GM12878 (cell line): ENCODE measurements around the gene FEN1. TPM values are rescaled to one million over a fixed set of nuclear protein-coding genes. Genes with fewer than 3 reads are reported as not detected.

ENCODE experiments used
- ATAC-seq: fragments of 200-7000 bp; cut with Tn5 transposase; 3 replicates; pipeline ENCODE4 v1.9.1; 2020; ENCODE audit warnings: mild to moderate bottlenecking, moderate library complexity
- BruUV-seq: library from RNA; stranded (reverse); fragments of 400-500 nt; replicated peaks from 2 replicates; lab custom pipeline; 2021; lab: Mats Ljungman, UMichigan
- CTCF ChIA-PET: fragments of 300-600 bp; sonication (Branson Sonifier 250); formaldehyde crosslinking; extraction: SDS; loops from one replicate; lab custom pipeline; 2021; ENCODE audit warnings: inconsistent platforms; lab: Yijun Ruan, JAX
- POLR2A ChIA-PET: fragments of 350-600 bp; formaldehyde crosslinking; extraction: SDS; loops from one replicate; lab custom pipeline; 2021; ENCODE audit warnings: inconsistent platforms; lab: Charles Lee
- RAD21 ChIA-PET: fragments of 300-600 bp; sonication (Branson Sonifier 250); formaldehyde crosslinking; loops from one replicate; lab custom pipeline; 2023; ENCODE audit warnings: antibody characterized with exemption; ENCODE audit not compliant: unreplicated experiment; lab: Charles Lee
- SMC1A ChIA-PET: fragments of 300-600 bp; sonication (Branson Sonifier 250); formaldehyde crosslinking; loops from one replicate; lab custom pipeline; 2023; ENCODE audit not compliant: unreplicated experiment, uncharacterized antibody; lab: Charles Lee
- DNase-seq: peaks from one replicate; pipeline ENCODE4 v3.0.0-alpha.2; 2011; ENCODE audit warnings: low read depth, low spot score
- FAIRE-seq: peaks from 3 replicates; lab custom pipeline; 2011; peaks lifted over from hg19 to GRCh38; lab: Jason Lieb, UNC
- H2AFZ ChIP-seq: 2 replicates; pipeline ENCODE4 v1.6.0; 2011; ENCODE audit warnings: low read depth, low read length, control low read depth; ENCODE audit not compliant: control insufficient read depth
- H3K27ac ChIP-seq: 2 replicates; pipeline ENCODE4 v1.5.1; 2011; ENCODE audit warnings: control low read depth; ENCODE audit not compliant: control insufficient read depth, insufficient read depth
- H3K27me3 ChIP-seq, 2 experiments: replicated peaks in 1 of 2; 2 replicates each; pipeline versions ENCODE4 v1.6.0 to v1.6.1; 2011; ENCODE audit warnings: low read length in 1 of 2; ENCODE audit not compliant: control insufficient read depth in 2 of 2, insufficient read depth in 2 of 2
- H3K36me3 ChIP-seq, 2 experiments: 2 replicates each; pipeline ENCODE4 v1.5.1; 2011; ENCODE audit warnings: low read length in 1 of 2; ENCODE audit not compliant: control insufficient read depth in 2 of 2, insufficient read depth in 2 of 2
- H3K4me1 ChIP-seq: 2 replicates; pipeline ENCODE4 v1.6.1; 2011; ENCODE audit warnings: mild to moderate bottlenecking, low read length, moderate library complexity, mixed read lengths; ENCODE audit not compliant: control insufficient read depth, insufficient read depth
- H3K4me2 ChIP-seq: 2 replicates; pipeline ENCODE4 v1.6.0; 2011; ENCODE audit warnings: control low read depth; ENCODE audit not compliant: control insufficient read depth, insufficient read depth
- H3K4me3 ChIP-seq: fragments of 200-600 bp; sonication (generic); 2 replicates; pipeline ENCODE4 v1.5.1; 2016
- H3K79me2 ChIP-seq: 2 replicates; pipeline ENCODE4 v1.6.0; 2011; ENCODE audit warnings: low read length; ENCODE audit not compliant: control insufficient read depth, insufficient read depth
- H3K9ac ChIP-seq: 2 replicates; pipeline ENCODE4 v1.8.0; 2011; ENCODE audit warnings: low read length, control low read depth, mixed read lengths; ENCODE audit not compliant: control insufficient read depth, insufficient read depth
- H3K9me3 ChIP-seq: replicated peaks from 3 replicates; pipeline ENCODE4 v1.5.1; 2011; ENCODE audit warnings: mild to moderate bottlenecking, low read length; ENCODE audit not compliant: control insufficient read depth, insufficient read depth
- H4K20me1 ChIP-seq: 2 replicates; pipeline ENCODE4 v1.6.0; 2011; ENCODE audit not compliant: control insufficient read depth, insufficient read depth
- BMI1 ChIP-seq: fragments of 450-650 bp; IDR thresholded peaks from 2 replicates; pipeline ENCODE4 v1.6.1; 2016; ENCODE audit warnings: mild to moderate bottlenecking, moderate library complexity, borderline replicate concordance
- CBX3 ChIP-seq: fragments of 200-600 bp; sonication (generic); IDR thresholded peaks from 2 replicates; pipeline ENCODE4 v1.6.1; 2016; ENCODE audit warnings: low read depth, borderline replicate concordance
- DPF2 ChIP-seq: fragments of 450-650 bp; IDR thresholded peaks from 2 replicates; pipeline ENCODE4 v1.6.1; 2017; ENCODE audit warnings: mild to moderate bottlenecking
- EGR1 ChIP-seq, 2 experiments: IDR thresholded peaks; 1 replicate in 1 of 2; 2 replicates in 1 of 2; pipeline ENCODE4 v1.6.1; 2011 to 2012; ENCODE audit warnings: low read depth in 2 of 2, low read length in 2 of 2, borderline replicate concordance in 1 of 2, mild to moderate bottlenecking in 1 of 2, moderate library complexity in 1 of 2
- ETV6 ChIP-seq, 2 experiments: fragments of 450-650 bp in 1 of 2; IDR thresholded peaks in 1 of 2; conservative IDR thresholded peaks in 1 of 2; 2 replicates each; pipeline ENCODE4 v1.6.1; 2014; ENCODE audit warnings: antibody characterized with exemption in 1 of 2, borderline replicate concordance in 1 of 2, low read depth in 1 of 2, mild to moderate bottlenecking in 1 of 2, moderate library complexity in 1 of 2
- LARP7 ChIP-seq: fragments of 450-650 bp; IDR thresholded peaks from 2 replicates; pipeline ENCODE4 v1.6.1; 2017; ENCODE audit warnings: mild to moderate bottlenecking
- RELB ChIP-seq: fragments of 450-650 bp; IDR thresholded peaks from 2 replicates; pipeline ENCODE4 v1.6.1; 2017; ENCODE audit warnings: low read depth, mild to moderate bottlenecking, moderate library complexity
- SMARCA5 ChIP-seq: fragments of 450-650 bp; IDR thresholded peaks from 2 replicates; pipeline ENCODE4 v1.6.1; 2017; ENCODE audit warnings: mild to moderate bottlenecking
- TAF1 ChIP-seq: IDR thresholded peaks from 2 replicates; pipeline ENCODE4 v1.6.1; 2011; ENCODE audit warnings: mild to moderate bottlenecking, low read depth, low read length, borderline replicate concordance
- WRNIP1 ChIP-seq: IDR thresholded peaks from 2 replicates; pipeline ENCODE4 v1.6.1; 2011; ENCODE audit warnings: low read depth, low read length, improper control_type of control experiment, borderline replicate concordance
- WGBS: methylation state at CpG from one replicate; pipeline ENCODE4 v1.1.6; 2016; ENCODE audit warnings: low lambda C conversion rate; ENCODE audit not compliant: insufficient replicate concordance, insufficient coverage; ENCODE audit errors: missing lambda C conversion rate; 5-methylcytosine and 5-hydroxymethylcytosine counted together
- in situ Hi-C: fragments of 300-500 bp; cut with MboI; formaldehyde crosslinking; loops from 9 replicates; pipeline ENCODE4 v1.14.3; 2018; ENCODE audit warnings: mixed read lengths
- intact Hi-C: fragments of 100-400 bp; cut with micrococcal nuclease; formaldehyde crosslinking; loops from one replicate; pipeline ENCODE4 v1.14.2; 2022; ENCODE audit not compliant: unreplicated experiment
- polyA plus RNA-seq, 11 experiments: library from polyadenylated mRNA; depleted of rRNA in 4 of 11; unstranded in 6 of 11; stranded (reverse) in 5 of 11; fragments of >200 nt; fragmentation: Nextera tagmentation in 4 of 11; fragmentation: Illumina TruSeq in 1 of 11; extraction: Ambion mirVana in 4 of 11; extraction: Trizol in 1 of 11; gene quantifications; 1 replicate in 1 of 11; 2 replicates in 10 of 11; pipeline versions ENCODE4 v1.2.1 to v1.2.3, GENCODE V29; 2011 to 2016; ENCODE audit warnings: inconsistent platforms in 2 of 11, missing spikeins in 2 of 11, low read depth in 1 of 11
- total RNA-seq, 4 experiments: library from RNA; depleted of rRNA in 3 of 4; stranded (reverse); fragments of >200 nt in 3 of 4; fragmentation: Illumina TruSeq in 1 of 4; extraction: Trizol in 1 of 4; gene quantifications; 2 replicates each; pipeline versions ENCODE4 v1.2.1 to v1.2.3, GENCODE V29; 2013 to 2021
- TF ChIP-seq, protein P1 (sequence below): fragments of 450-650 bp; IDR thresholded peaks from 2 replicates; pipeline ENCODE4 v1.6.1; 2017; ENCODE audit warnings: mild to moderate bottlenecking, moderate library complexity

Gene FEN1
- total and polyA plus RNA-seq, 10 of the 15 experiments (the other 5 are each of a cell fraction or from before 2014, with no cell fraction given), result 54.8 to 282 (median 125) TPM

GRCh38 chr11:61756452-61757212 lies 36.1 kb upstream of the FEN1 start (continued):
- TF ChIP-seq BMI1, result peak; percentile 48; the same call in 1 of the 2 replicates
- TF ChIP-seq, all 136 proteins: peak for 41

GRCh38 chr11:61757213-61757862 lies 35.4 kb upstream of the FEN1 start:
- no peak for DNase-seq
- Histone ChIP-seq H3K36me3 (no peaks in the 10 kb centered on the region), H3K4me3 (no peak overlapping the region), H3K27me3 (no peaks in the 10 kb centered on the region; a peak in 1 of 4 replicates), H4K20me1 (no peaks in the 10 kb centered on the region), H3K79me2 (no peaks in the 10 kb centered on the region), H2AFZ (no peak overlapping the region), H3K4me2 (peak overlapping the region; percentile 25; the same call in 1 of the 2 replicates), H3K9me3 (no peaks in the 10 kb centered on the region), H3K27ac (no peak overlapping the region), H3K4me1 (peaks cover 8% of the 10 kb centered on the region), H3K9ac (no peak overlapping the region)
- 72% methylated on average over 15 of the region's 15 CpGs for WGBS
- ChIA-PET POLR2A (interaction anchor here (0.6 to 8.0 kb wide), 9 partner anchors 33 to 787 kb away, joined by 3 to 60 read pairs (median 4); partner anchors contain the start of genes FADS2, FEN1, FTH1 and TMEM258), RAD21 (interaction anchor here (0.9 to 2.1 kb wide), 6 partner anchors 10 to 71 kb away, joined by 3 to 7 read pairs (median 4); partner anchors contain the start of genes FADS2 and FEN1), CTCF (interaction anchor here (0.5 to 4.8 kb wide), 6 partner anchors 10 to 456 kb away, joined by 3 to 35 read pairs (median 5); no protein-coding TSS in a partner anchor), SMC1A (interaction anchor here (0.9 to 1.5 kb wide), 4 partner anchors 36 to 77 kb away, joined by 3 to 4 read pairs (median 3); partner anchors contain the start of gene FEN1)
- no peak for ATAC-seq
- intact Hi-C loops (no loop called here), in situ Hi-C loops (no loop called here)
- no peak for FAIRE-seq
- TSS peak; percentile 36 for BruUV-seq
- TF ChIP-seq EGR1 (IDR thresholded peaks at IDR 0.05; ENCODE audit: borderline replicate concordance in 1 of 2, low read depth in 2 of 2, low read length in 2 of 2), result no peak
- peak; percentile 23; the same call in 1 of the 2 replicates for TF ChIP-seq LARP7
- TF ChIP-seq ETV6 (conservative IDR thresholded peaks at IDR 0.05 in 1 of 2, IDR thresholded peaks at IDR 0.05 in 1 of 2; ENCODE audit: borderline replicate concordance in 1 of 2, low read depth in 1 of 2), result no peak
- TF ChIP-seq DPF2, result 0 out of 2 replicates have a peak, but pooled peaks have one; percentile 9
- TF ChIP-seq SMARCA5, result peak; percentile 73; the same call in 1 of the 2 replicates
- no peak for TF ChIP-seq RELB
- no peak for TF ChIP-seq TAF1
- no peak for TF ChIP-seq CBX3
- TF ChIP-seq WRNIP1, result no peak
- TF ChIP-seq, protein P1, sequence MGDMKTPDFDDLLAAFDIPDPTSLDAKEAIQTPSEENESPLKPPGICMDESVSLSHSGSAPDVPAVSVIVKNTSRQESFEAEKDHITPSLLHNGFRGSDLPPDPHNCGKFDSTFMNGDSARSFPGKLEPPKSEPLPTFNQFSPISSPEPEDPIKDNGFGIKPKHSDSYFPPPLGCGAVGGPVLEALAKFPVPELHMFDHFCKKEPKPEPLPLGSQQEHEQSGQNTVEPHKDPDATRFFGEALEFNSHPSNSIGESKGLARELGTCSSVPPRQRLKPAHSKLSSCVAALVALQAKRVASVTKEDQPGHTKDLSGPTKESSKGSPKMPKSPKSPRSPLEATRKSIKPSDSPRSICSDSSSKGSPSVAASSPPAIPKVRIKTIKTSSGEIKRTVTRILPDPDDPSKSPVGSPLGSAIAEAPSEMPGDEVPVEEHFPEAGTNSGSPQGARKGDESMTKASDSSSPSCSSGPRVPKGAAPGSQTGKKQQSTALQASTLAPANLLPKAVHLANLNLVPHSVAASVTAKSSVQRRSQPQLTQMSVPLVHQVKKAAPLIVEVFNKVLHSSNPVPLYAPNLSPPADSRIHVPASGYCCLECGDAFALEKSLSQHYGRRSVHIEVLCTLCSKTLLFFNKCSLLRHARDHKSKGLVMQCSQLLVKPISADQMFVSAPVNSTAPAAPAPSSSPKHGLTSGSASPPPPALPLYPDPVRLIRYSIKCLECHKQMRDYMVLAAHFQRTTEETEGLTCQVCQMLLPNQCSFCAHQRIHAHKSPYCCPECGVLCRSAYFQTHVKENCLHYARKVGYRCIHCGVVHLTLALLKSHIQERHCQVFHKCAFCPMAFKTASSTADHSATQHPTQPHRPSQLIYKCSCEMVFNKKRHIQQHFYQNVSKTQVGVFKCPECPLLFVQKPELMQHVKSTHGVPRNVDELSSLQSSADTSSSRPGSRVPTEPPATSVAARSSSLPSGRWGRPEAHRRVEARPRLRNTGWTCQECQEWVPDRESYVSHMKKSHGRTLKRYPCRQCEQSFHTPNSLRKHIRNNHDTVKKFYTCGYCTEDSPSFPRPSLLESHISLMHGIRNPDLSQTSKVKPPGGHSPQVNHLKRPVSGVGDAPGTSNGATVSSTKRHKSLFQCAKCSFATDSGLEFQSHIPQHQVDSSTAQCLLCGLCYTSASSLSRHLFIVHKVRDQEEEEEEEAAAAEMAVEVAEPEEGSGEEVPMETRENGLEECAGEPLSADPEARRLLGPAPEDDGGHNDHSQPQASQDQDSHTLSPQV, result 0 out of 2 replicates have a peak, but pooled peaks have one; percentile 35
